Activated T-cell treated with anti-CD3 and anti-CD28 coated beads, Interleukin-2, amount 50 U/mL, for 24 hours (primary cell): ENCODE measurements around the gene KCNE2.

Experiments used
- DNase-seq: peaks from one replicate; pipeline ENCODE4 v3.0.0-alpha.2; 2020
- H3K27ac Mint-ChIP-seq: 2 replicates; pipeline ENCODE4 v1.8.0; 2020; ENCODE audit warnings: mild to moderate bottlenecking, mixed read lengths
- H3K27me3 Mint-ChIP-seq: 2 replicates; pipeline ENCODE4 v1.8.0; 2020; ENCODE audit warnings: mixed read lengths
- H3K36me3 Mint-ChIP-seq: 2 replicates; pipeline ENCODE4 v1.8.0; 2020; ENCODE audit warnings: low read depth, mixed read lengths
- H3K4me1 Mint-ChIP-seq: 2 replicates; pipeline ENCODE4 v1.8.0; 2020; ENCODE audit warnings: low read depth, mixed read lengths
- H3K4me3 Mint-ChIP-seq: 2 replicates; pipeline ENCODE4 v1.8.0; 2020; ENCODE audit warnings: mild to moderate bottlenecking, moderate library complexity, mixed read lengths
- H3K9me3 Mint-ChIP-seq: 2 replicates; pipeline ENCODE4 v1.8.0; 2020; ENCODE audit warnings: mixed read lengths

Gene KCNE2

GRCh38 chr21:34363733-34364132, at the start of gene KCNE2:
KCNE2 (plus strand) TSS chr21:34364006; CDS start chr21:34370479, 6,473 bp downstream.
- Mint-ChIP-seq H3K4me1 (peaks cover 6% of the 10 kb centered on the region), H3K27ac (no peak within 1 kb of the TSS), H3K27me3 (peaks cover 14% of the 10 kb centered on the region), H3K9me3 (peaks cover 2% of the 10 kb centered on the region), H3K36me3 (no peaks in the 10 kb centered on the region), H3K4me3 (no peak within 1 kb of the TSS)
- DNase-seq: no peak

- no peak overlapping the region for H3K27ac Mint-ChIP-seq
- peaks cover 6% of the 10 kb centered on the region for H3K27me3 Mint-ChIP-seq
- DNase-seq: no peak
- no peaks in the 10 kb centered on the region for H3K9me3 Mint-ChIP-seq
- H3K4me1 Mint-ChIP-seq: no peaks in the 10 kb centered on the region
- H3K4me3 Mint-ChIP-seq: no peak overlapping the region
- H3K36me3 Mint-ChIP-seq: no peaks in the 10 kb centered on the region
Observed at GRCh38 chr21:34319585-34319984, 44.2 kb upstream of the KCNE2 start.

- Mint-ChIP-seq H3K36me3 (no peaks in the 10 kb centered on the region), H3K4me3 (no peak overlapping the region), H3K27me3 (peaks cover 6% of the 10 kb centered on the region), H3K27ac (no peak overlapping the region), H3K4me1 (no peaks in the 10 kb centered on the region), H3K9me3 (no peaks in the 10 kb centered on the region)
- no peak for DNase-seq
Observed at GRCh38 chr21:34320011-34320410, 43.8 kb upstream of the KCNE2 start.

GRCh38 chr21:34330055-34330454, 33.8 kb upstream of the KCNE2 start:
- Mint-ChIP-seq H3K9me3 (no peaks in the 10 kb centered on the region), H3K36me3 (no peaks in the 10 kb centered on the region), H3K27me3 (no peaks in the 10 kb centered on the region), H3K4me1 (no peaks in the 10 kb centered on the region), H3K4me3 (no peak overlapping the region), H3K27ac (no peak overlapping the region)
- no peak for DNase-seq

- peaks cover 2% of the 10 kb centered on the region for H3K27me3 Mint-ChIP-seq
- H3K4me1 Mint-ChIP-seq: no peaks in the 10 kb centered on the region
- no peak for DNase-seq
- H3K27ac Mint-ChIP-seq: no peak overlapping the region
- H3K36me3 Mint-ChIP-seq: no peaks in the 10 kb centered on the region
- no peaks in the 10 kb centered on the region for H3K9me3 Mint-ChIP-seq
- H3K4me3 Mint-ChIP-seq: no peak overlapping the region
Observed at GRCh38 chr21:34331726-34332125, 32.1 kb upstream of the KCNE2 start.

GRCh38 chr21:34332347-34332746, 31.5 kb upstream of the KCNE2 start:
- DNase-seq: no peak
- Mint-ChIP-seq H3K27ac (no peak overlapping the region), H3K36me3 (no peaks in the 10 kb centered on the region), H3K9me3 (no peaks in the 10 kb centered on the region), H3K4me3 (no peak overlapping the region), H3K27me3 (peaks cover 2% of the 10 kb centered on the region), H3K4me1 (no peaks in the 10 kb centered on the region)

- H3K27ac Mint-ChIP-seq: no peak overlapping the region
Observed at GRCh38 chr21:34333121-34333739, 30.6 kb upstream of the KCNE2 start.

GRCh38 chr21:34335316-34335715, 28.5 kb upstream of the KCNE2 start:
- Mint-ChIP-seq H3K4me1 (peaks cover 2% of the 10 kb centered on the region), H3K9me3 (no peaks in the 10 kb centered on the region), H3K4me3 (no peak overlapping the region), H3K27me3 (peaks cover 2% of the 10 kb centered on the region), H3K27ac (no peak overlapping the region), H3K36me3 (no peaks in the 10 kb centered on the region)
- DNase-seq: no peak

More at GRCh38 chr21:34333121-34333739, 30.6 kb upstream of the KCNE2 start:
- no peaks in the 10 kb centered on the region for H3K36me3 Mint-ChIP-seq
- H3K4me3 Mint-ChIP-seq: no peak overlapping the region
- H3K9me3 Mint-ChIP-seq: no peaks in the 10 kb centered on the region
- H3K4me1 Mint-ChIP-seq: no peaks in the 10 kb centered on the region
- DNase-seq: no peak
- H3K27me3 Mint-ChIP-seq: peaks cover 2% of the 10 kb centered on the region

- no peaks in the 10 kb centered on the region for H3K9me3 Mint-ChIP-seq
- H3K4me3 Mint-ChIP-seq: no peak overlapping the region
- H3K36me3 Mint-ChIP-seq: no peaks in the 10 kb centered on the region
- no peak for DNase-seq
- no peak overlapping the region for H3K27ac Mint-ChIP-seq
- H3K4me1 Mint-ChIP-seq: peaks cover 5% of the 10 kb centered on the region
- peaks cover 2% of the 10 kb centered on the region for H3K27me3 Mint-ChIP-seq
Observed at GRCh38 chr21:34336245-34336644, 27.6 kb upstream of the KCNE2 start.

- Mint-ChIP-seq H3K27ac (no peak overlapping the region), H3K36me3 (no peaks in the 10 kb centered on the region), H3K4me3 (no peak overlapping the region), H3K27me3 (peaks cover 2% of the 10 kb centered on the region), H3K9me3 (no peaks in the 10 kb centered on the region), H3K4me1 (peaks cover 5% of the 10 kb centered on the region)
- no peak for DNase-seq
Observed at GRCh38 chr21:34336756-34337391, 26.9 kb upstream of the KCNE2 start.

- Mint-ChIP-seq H3K4me1 (peaks cover 5% of the 10 kb centered on the region), H3K9me3 (no peaks in the 10 kb centered on the region), H3K4me3 (no peak overlapping the region), H3K36me3 (no peaks in the 10 kb centered on the region), H3K27me3 (peaks cover 2% of the 10 kb centered on the region), H3K27ac (no peak overlapping the region)
- DNase-seq: no peak
Observed at GRCh38 chr21:34337741-34338140, 26.1 kb upstream of the KCNE2 start.

- Mint-ChIP-seq H3K4me3 (no peak overlapping the region), H3K9me3 (no peaks in the 10 kb centered on the region), H3K27me3 (peaks cover 2% of the 10 kb centered on the region), H3K36me3 (no peaks in the 10 kb centered on the region), H3K4me1 (peaks cover 5% of the 10 kb centered on the region), H3K27ac (no peak overlapping the region)
- DNase-seq: no peak
Observed at GRCh38 chr21:34338226-34338625, 25.6 kb upstream of the KCNE2 start.

- no peak for DNase-seq
- Mint-ChIP-seq H3K27me3 (peaks cover 2% of the 10 kb centered on the region), H3K9me3 (no peaks in the 10 kb centered on the region), H3K36me3 (no peaks in the 10 kb centered on the region), H3K4me3 (no peak overlapping the region), H3K4me1 (peaks cover 5% of the 10 kb centered on the region), H3K27ac (no peak overlapping the region)
Observed at GRCh38 chr21:34340061-34340460, 23.7 kb upstream of the KCNE2 start.

GRCh38 chr21:34342476-34342875, 21.3 kb upstream of the KCNE2 start:
- no peaks in the 10 kb centered on the region for H3K27me3 Mint-ChIP-seq
- no peaks in the 10 kb centered on the region for H3K9me3 Mint-ChIP-seq
- no peak overlapping the region for H3K27ac Mint-ChIP-seq
- H3K4me3 Mint-ChIP-seq: no peak overlapping the region
- no peaks in the 10 kb centered on the region for H3K36me3 Mint-ChIP-seq
- H3K4me1 Mint-ChIP-seq: peaks cover 5% of the 10 kb centered on the region
- no peak for DNase-seq

- Mint-ChIP-seq H3K36me3 (no peaks in the 10 kb centered on the region), H3K9me3 (no peaks in the 10 kb centered on the region), H3K4me1 (peaks cover 10% of the 10 kb centered on the region), H3K27ac (no peak overlapping the region), H3K27me3 (no peaks in the 10 kb centered on the region), H3K4me3 (no peak overlapping the region)
- no peak for DNase-seq
Observed at GRCh38 chr21:34343347-34343746, 20.5 kb upstream of the KCNE2 start.
